ENCODE data around the gene IL5RA.

IL5RA gene

GRCh38 chr3:3053974-3054373 lies 56.2 kb downstream of the IL5RA start:
- WGBS (ENCODE audit: extremely low coverage, insufficient coverage, insufficient read length): no CpG with 5 or more reads among the region's 4 CpGs

GRCh38 chr3:3038201-3038991 lies 71.8 kb downstream of the IL5RA start:
- no CpG with 5 or more reads among the region's 25 CpGs for WGBS (ENCODE audit: extremely low coverage, insufficient coverage, insufficient read length)
- Histone ChIP-seq H2AK5ac (ENCODE audit: low read length) (no peak overlapping the region), H3K9ac (ENCODE audit: low read length) (no peak overlapping the region), H4K91ac (ENCODE audit: low read depth, low read length) (no peak overlapping the region), H2BK12ac (ENCODE audit: low read length) (no peak overlapping the region), H3K79me2 (ENCODE audit: control insufficient read depth, insufficient read depth, low read length, poor library complexity) (no peaks in the 10 kb centered on the region), H3K27me3 (ENCODE audit: insufficient read depth, low read length) (no peaks in the 10 kb centered on the region), H2BK120ac (ENCODE audit: insufficient read depth, low read length, poor library complexity) (no peak overlapping the region), H3K4me3 (ENCODE audit: low read depth, low read length) (no peak overlapping the region), H3K79me1 (ENCODE audit: low read length) (no peaks in the 10 kb centered on the region), H4K8ac (ENCODE audit: low read depth, low read length) (no peak overlapping the region), H3K4me2 (ENCODE audit: low read length) (no peak overlapping the region), H3K4ac (ENCODE audit: low read depth, low read length) (no peak overlapping the region), H3K9me3 (ENCODE audit: insufficient read depth, low read depth, low read length) (no peaks in the 10 kb centered on the region), H2AFZ (ENCODE audit: insufficient read depth, low read length, poor library complexity) (no peak overlapping the region), H3K4me1 (ENCODE audit: control insufficient read depth in 1 of 2, insufficient read depth in 2 of 2, low read length in 2 of 2) (peaks cover 0 to 4% of the 10 kb centered on the region in 2 experiments), H4K12ac (ENCODE audit: low read depth, low read length) (no peak overlapping the region), H3K18ac (ENCODE audit: low read length) (no peak overlapping the region), H2BK5ac (ENCODE audit: low read depth, low read length, poor library complexity) (no peak overlapping the region), H3K23ac (ENCODE audit: low read length) (no peak overlapping the region), H3K27ac (ENCODE audit: low read depth, low read length) (no peak overlapping the region), H3K14ac (ENCODE audit: low read length) (no peak overlapping the region), H3K36me3 (ENCODE audit: control insufficient read depth in 1 of 2, insufficient read depth in 2 of 2, low read length in 2 of 2) (no peaks in the 10 kb centered on the region)
- peak in 1 of 2 donors; percentile 6 for DNase-seq

More at GRCh38 chr3:3053974-3054373, 56.2 kb downstream of the IL5RA start:
- no peaks in the 10 kb centered on the region for H3K27me3 ChIP-seq (ENCODE audit: insufficient read depth, low read length)
- no peak overlapping the region for H3K27ac ChIP-seq (ENCODE audit: low read depth, low read length)
- H3K23ac ChIP-seq (ENCODE audit: low read length): no peak overlapping the region
- H3K4me2 ChIP-seq (ENCODE audit: low read length): no peak overlapping the region
- H2AFZ ChIP-seq (ENCODE audit: insufficient read depth, low read length, poor library complexity): no peak overlapping the region
- H4K12ac ChIP-seq (ENCODE audit: low read depth, low read length): no peak overlapping the region
- no peak overlapping the region for H3K9ac ChIP-seq (ENCODE audit: low read length)
- H2BK12ac ChIP-seq (ENCODE audit: low read length): no peak overlapping the region
- H3K14ac ChIP-seq (ENCODE audit: low read length): no peak overlapping the region
- H3K18ac ChIP-seq (ENCODE audit: low read length): no peak overlapping the region
- no peaks in the 10 kb centered on the region for H3K9me3 ChIP-seq (ENCODE audit: insufficient read depth, low read depth, low read length)
- peak in 1 of 2 donors; percentile 41 for DNase-seq
- no peaks in the 10 kb centered on the region for H3K36me3 ChIP-seq (ENCODE audit: control insufficient read depth in 1 of 2, insufficient read depth in 2 of 2, low read length in 2 of 2)
- H2BK5ac ChIP-seq (ENCODE audit: low read depth, low read length, poor library complexity): no peak overlapping the region
- H3K4me3 ChIP-seq (ENCODE audit: low read depth, low read length): no peak overlapping the region
- no peaks in the 10 kb centered on the region for H3K79me2 ChIP-seq (ENCODE audit: control insufficient read depth, insufficient read depth, low read length, poor library complexity)
- H3K4me1 ChIP-seq (ENCODE audit: control insufficient read depth in 1 of 2, insufficient read depth in 2 of 2, low read length in 2 of 2): no peaks in the 10 kb centered on the region
- no peak overlapping the region for H3K4ac ChIP-seq (ENCODE audit: low read depth, low read length)
- no peak overlapping the region for H2AK5ac ChIP-seq (ENCODE audit: low read length)
- H4K8ac ChIP-seq (ENCODE audit: low read depth, low read length): no peak overlapping the region
- no peak overlapping the region for H4K91ac ChIP-seq (ENCODE audit: low read depth, low read length)
- no peak overlapping the region for H2BK120ac ChIP-seq (ENCODE audit: insufficient read depth, low read length, poor library complexity)
- no peaks in the 10 kb centered on the region for H3K79me1 ChIP-seq (ENCODE audit: low read length)

GRCh38 chr3:3037156-3037555 lies 73.0 kb downstream of the IL5RA start:
- no peak overlapping the region for H4K12ac ChIP-seq (ENCODE audit: low read depth, low read length)
- H2AK5ac ChIP-seq (ENCODE audit: low read length): no peak overlapping the region
- H3K79me2 ChIP-seq (ENCODE audit: control insufficient read depth, insufficient read depth, low read length, poor library complexity): no peaks in the 10 kb centered on the region
- H4K91ac ChIP-seq (ENCODE audit: low read depth, low read length): no peak overlapping the region
- no peak overlapping the region for H3K18ac ChIP-seq (ENCODE audit: low read length)
- H3K4ac ChIP-seq (ENCODE audit: low read depth, low read length): no peak overlapping the region
- H3K23ac ChIP-seq (ENCODE audit: low read length): no peak overlapping the region
- no peak overlapping the region for H3K9ac ChIP-seq (ENCODE audit: low read length)
- no peak overlapping the region for H3K27ac ChIP-seq (ENCODE audit: low read depth, low read length)
- H2BK12ac ChIP-seq (ENCODE audit: low read length): no peak overlapping the region
- no peak overlapping the region for H2BK5ac ChIP-seq (ENCODE audit: low read depth, low read length, poor library complexity)
- no peak overlapping the region for H3K14ac ChIP-seq (ENCODE audit: low read length)
- no peaks in the 10 kb centered on the region for H3K27me3 ChIP-seq (ENCODE audit: insufficient read depth, low read length)
- no peaks in the 10 kb centered on the region for H3K36me3 ChIP-seq (ENCODE audit: control insufficient read depth in 1 of 2, insufficient read depth in 2 of 2, low read length in 2 of 2)
- H2BK120ac ChIP-seq (ENCODE audit: insufficient read depth, low read length, poor library complexity): no peak overlapping the region
- WGBS (ENCODE audit: extremely low coverage, insufficient coverage, insufficient read length): no CpG with 5 or more reads among the region's 13 CpGs
- no peak overlapping the region for H3K4me2 ChIP-seq (ENCODE audit: low read length)
- H3K79me1 ChIP-seq (ENCODE audit: low read length): peaks cover 2% of the 10 kb centered on the region
- peaks cover 0 to 4% of the 10 kb centered on the region in 2 experiments for H3K4me1 ChIP-seq (ENCODE audit: control insufficient read depth in 1 of 2, insufficient read depth in 2 of 2, low read length in 2 of 2)
- H3K4me3 ChIP-seq (ENCODE audit: low read depth, low read length): no peak overlapping the region
- DNase-seq: no peak
- no peak overlapping the region for H2AFZ ChIP-seq (ENCODE audit: insufficient read depth, low read length, poor library complexity)
- H3K9me3 ChIP-seq (ENCODE audit: insufficient read depth, low read depth, low read length): no peaks in the 10 kb centered on the region
- H4K8ac ChIP-seq (ENCODE audit: low read depth, low read length): no peak overlapping the region

DNA sequence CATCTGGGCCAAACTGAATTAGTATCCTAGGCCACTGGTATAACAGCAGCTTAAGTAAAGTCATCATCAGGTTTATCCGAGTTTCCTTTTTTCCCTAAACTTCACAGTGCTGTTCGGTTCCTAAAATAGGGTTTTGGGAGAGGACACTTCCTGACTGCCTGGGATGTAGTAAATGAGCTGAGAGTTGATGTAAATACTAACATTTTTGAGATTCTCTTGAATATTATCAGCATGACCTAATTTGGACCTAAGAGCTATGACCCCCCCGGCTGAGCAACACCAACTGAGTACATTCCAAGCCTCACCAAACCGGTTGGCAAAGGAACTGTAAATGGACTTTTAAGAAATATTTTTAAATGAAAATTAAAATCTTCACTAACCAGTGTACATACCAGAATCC lies 78.8 kb downstream of the IL5RA start:
- Histone ChIP-seq H3K23ac (ENCODE audit: low read length) (no peak overlapping the region), H4K8ac (ENCODE audit: low read depth, low read length) (no peak overlapping the region), H2AFZ (ENCODE audit: insufficient read depth, low read length, poor library complexity) (no peak overlapping the region), H3K4ac (ENCODE audit: low read depth, low read length) (no peak overlapping the region), H3K27me3 (ENCODE audit: insufficient read depth, low read length) (no peaks in the 10 kb centered on the region), H3K79me1 (ENCODE audit: low read length) (peaks cover 4% of the 10 kb centered on the region), H2AK5ac (ENCODE audit: low read length) (no peak overlapping the region), H3K4me2 (ENCODE audit: low read length) (no peak overlapping the region), H3K9ac (ENCODE audit: low read length) (no peak overlapping the region), H3K4me3 (ENCODE audit: low read depth, low read length) (no peak overlapping the region), H2BK5ac (ENCODE audit: low read depth, low read length, poor library complexity) (no peak overlapping the region), H2BK12ac (ENCODE audit: low read length) (no peak overlapping the region), H3K4me1 (ENCODE audit: control insufficient read depth in 1 of 2, insufficient read depth in 2 of 2, low read length in 2 of 2) (peaks cover 3 to 4% of the 10 kb centered on the region in 2 experiments), H2BK120ac (ENCODE audit: insufficient read depth, low read length, poor library complexity) (no peak overlapping the region), H4K12ac (ENCODE audit: low read depth, low read length) (no peak overlapping the region), H3K79me2 (ENCODE audit: control insufficient read depth, insufficient read depth, low read length, poor library complexity) (no peaks in the 10 kb centered on the region), H3K18ac (ENCODE audit: low read length) (no peak overlapping the region), H4K91ac (ENCODE audit: low read depth, low read length) (no peak overlapping the region), H3K36me3 (ENCODE audit: control insufficient read depth in 1 of 2, insufficient read depth in 2 of 2, low read length in 2 of 2) (no peaks in the 10 kb centered on the region), H3K14ac (ENCODE audit: low read length) (no peak overlapping the region), H3K9me3 (ENCODE audit: insufficient read depth, low read depth, low read length) (no peaks in the 10 kb centered on the region), H3K27ac (ENCODE audit: low read depth, low read length) (peak overlapping the region; percentile 25)
- peak; percentile 50 to 80 for DNase-seq
- no CpG with 5 or more reads among the region's 4 CpGs for WGBS (ENCODE audit: extremely low coverage, insufficient coverage, insufficient read length)
